ENCODE measurements around the gene CYTIP. TPM values are rescaled to one million over a fixed set of nuclear protein-coding genes. Genes with fewer than 3 reads are reported as not detected.

The CYTIP gene
- total RNA-seq, 1 experiment from 2014 or later, result 0.57 TPM

DNA sequence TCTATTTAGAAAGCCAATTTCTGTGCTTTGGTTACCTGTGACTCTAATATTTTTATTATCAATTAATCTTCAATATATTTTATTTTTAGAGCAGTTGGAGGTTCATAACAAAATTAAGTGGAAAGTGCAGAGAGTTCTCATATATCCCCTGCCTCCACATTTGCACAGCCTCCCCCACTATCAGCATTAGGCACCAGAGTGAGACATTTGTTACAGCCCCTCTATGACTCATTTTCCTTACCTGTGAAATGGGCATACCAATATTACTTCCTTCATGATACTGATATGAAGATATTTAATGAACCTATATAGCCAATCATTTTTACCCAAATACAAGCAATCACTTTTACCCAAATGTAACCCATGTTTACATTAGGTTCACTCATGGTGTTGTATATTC lies 34.0 kb upstream of the CYTIP start:
- Histone ChIP-seq H3K36me3 (ENCODE audit: control insufficient read depth, insufficient read depth, low read length) (no peaks in the 10 kb centered on the region), H3K27ac (ENCODE audit: low read length) (no peak overlapping the region), H3K9me3 (ENCODE audit: control insufficient read depth, insufficient read depth, low read depth, low read length) (no peaks in the 10 kb centered on the region), H3K4me1 (ENCODE audit: control insufficient read depth, insufficient read depth, low read length) (no peaks in the 10 kb centered on the region), H3K4me3 (ENCODE audit: low read depth in 2 of 2, low read length in 2 of 2) (no peak overlapping the region), H3K27me3 (ENCODE audit: control insufficient read depth, insufficient read depth, low read length) (no peaks in the 10 kb centered on the region)
- TF ChIP-seq SIN3A (IDR thresholded peaks at IDR 0.05; ENCODE audit: borderline replicate concordance, insufficient read depth, low read depth, low read length) (no peak), POLR2AphosphoS5 (IDR thresholded peaks at IDR 0.05; ENCODE audit: low read depth, low read length) (no peak), TCF7L2 (IDR thresholded peaks at IDR 0.05; ENCODE audit: low read depth, low read length) (no peak)
- TF ChIP-seq, protein P1, sequence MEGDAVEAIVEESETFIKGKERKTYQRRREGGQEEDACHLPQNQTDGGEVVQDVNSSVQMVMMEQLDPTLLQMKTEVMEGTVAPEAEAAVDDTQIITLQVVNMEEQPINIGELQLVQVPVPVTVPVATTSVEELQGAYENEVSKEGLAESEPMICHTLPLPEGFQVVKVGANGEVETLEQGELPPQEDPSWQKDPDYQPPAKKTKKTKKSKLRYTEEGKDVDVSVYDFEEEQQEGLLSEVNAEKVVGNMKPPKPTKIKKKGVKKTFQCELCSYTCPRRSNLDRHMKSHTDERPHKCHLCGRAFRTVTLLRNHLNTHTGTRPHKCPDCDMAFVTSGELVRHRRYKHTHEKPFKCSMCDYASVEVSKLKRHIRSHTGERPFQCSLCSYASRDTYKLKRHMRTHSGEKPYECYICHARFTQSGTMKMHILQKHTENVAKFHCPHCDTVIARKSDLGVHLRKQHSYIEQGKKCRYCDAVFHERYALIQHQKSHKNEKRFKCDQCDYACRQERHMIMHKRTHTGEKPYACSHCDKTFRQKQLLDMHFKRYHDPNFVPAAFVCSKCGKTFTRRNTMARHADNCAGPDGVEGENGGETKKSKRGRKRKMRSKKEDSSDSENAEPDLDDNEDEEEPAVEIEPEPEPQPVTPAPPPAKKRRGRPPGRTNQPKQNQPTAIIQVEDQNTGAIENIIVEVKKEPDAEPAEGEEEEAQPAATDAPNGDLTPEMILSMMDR (IDR thresholded peaks at IDR 0.05), result no peak
- TF ChIP-seq, protein P2, sequence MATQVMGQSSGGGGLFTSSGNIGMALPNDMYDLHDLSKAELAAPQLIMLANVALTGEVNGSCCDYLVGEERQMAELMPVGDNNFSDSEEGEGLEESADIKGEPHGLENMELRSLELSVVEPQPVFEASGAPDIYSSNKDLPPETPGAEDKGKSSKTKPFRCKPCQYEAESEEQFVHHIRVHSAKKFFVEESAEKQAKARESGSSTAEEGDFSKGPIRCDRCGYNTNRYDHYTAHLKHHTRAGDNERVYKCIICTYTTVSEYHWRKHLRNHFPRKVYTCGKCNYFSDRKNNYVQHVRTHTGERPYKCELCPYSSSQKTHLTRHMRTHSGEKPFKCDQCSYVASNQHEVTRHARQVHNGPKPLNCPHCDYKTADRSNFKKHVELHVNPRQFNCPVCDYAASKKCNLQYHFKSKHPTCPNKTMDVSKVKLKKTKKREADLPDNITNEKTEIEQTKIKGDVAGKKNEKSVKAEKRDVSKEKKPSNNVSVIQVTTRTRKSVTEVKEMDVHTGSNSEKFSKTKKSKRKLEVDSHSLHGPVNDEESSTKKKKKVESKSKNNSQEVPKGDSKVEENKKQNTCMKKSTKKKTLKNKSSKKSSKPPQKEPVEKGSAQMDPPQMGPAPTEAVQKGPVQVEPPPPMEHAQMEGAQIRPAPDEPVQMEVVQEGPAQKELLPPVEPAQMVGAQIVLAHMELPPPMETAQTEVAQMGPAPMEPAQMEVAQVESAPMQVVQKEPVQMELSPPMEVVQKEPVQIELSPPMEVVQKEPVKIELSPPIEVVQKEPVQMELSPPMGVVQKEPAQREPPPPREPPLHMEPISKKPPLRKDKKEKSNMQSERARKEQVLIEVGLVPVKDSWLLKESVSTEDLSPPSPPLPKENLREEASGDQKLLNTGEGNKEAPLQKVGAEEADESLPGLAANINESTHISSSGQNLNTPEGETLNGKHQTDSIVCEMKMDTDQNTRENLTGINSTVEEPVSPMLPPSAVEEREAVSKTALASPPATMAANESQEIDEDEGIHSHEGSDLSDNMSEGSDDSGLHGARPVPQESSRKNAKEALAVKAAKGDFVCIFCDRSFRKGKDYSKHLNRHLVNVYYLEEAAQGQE (IDR thresholded peaks at IDR 0.05; ENCODE audit: insufficient read depth in 1 of 2, low read depth in 2 of 2, low read length in 1 of 2), result no peak
- no TSS peak for BruUV-seq (replicated peaks)
- in situ Hi-C loops (cut with HindIII; ENCODE audit: low pct_unique_long_range_greater_than_20kb, low sequenced_read_pairs) (no loop called here), intact Hi-C loops (cut with micrococcal nuclease; ENCODE audit: unreplicated experiment) (no loop called here)
- ChIA-PET CTCF (no interaction called here), POLR2A (no interaction called here)
- no peak for ATAC-seq
- DNase-seq (ENCODE audit: low read depth, low spot score), result no peak

DNA sequence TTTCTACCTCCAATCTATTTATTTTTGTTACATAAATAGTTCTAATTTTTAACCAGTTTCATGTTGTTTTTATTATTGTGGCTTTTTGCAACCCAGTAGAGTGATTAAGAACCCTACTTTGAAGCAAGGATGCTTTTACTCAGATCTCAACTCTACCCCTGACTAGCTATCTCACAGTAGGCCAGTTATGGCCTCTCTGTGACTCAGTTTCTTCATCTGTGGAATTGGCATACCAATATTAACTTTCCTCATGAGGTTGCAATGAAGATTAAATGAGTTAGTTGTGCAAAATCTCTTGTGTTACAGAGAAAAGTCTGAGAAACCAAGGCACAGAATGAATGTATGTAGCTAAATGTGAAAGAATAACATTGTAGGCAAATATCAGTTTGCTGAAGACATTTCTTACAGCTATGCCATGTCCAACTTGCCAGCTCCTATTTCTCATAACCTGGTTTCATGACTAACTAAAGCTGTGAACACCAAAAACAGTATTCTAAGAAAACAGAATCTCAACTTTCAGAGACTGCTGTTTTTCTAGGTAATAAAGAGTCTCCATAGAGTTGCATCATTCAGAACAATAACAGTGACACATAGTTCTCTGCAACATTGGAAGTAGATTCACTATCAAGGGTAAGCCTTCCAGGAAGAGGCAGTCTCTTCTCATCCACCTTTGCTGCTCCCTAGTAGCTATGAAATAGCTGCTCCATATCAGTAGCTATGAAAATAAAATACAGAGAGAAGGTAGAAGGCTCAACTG lies 33.2 kb upstream of the CYTIP start:
- H3K36me3 ChIP-seq (ENCODE audit: control insufficient read depth, insufficient read depth, low read length), result no peaks in the 10 kb centered on the region
- ChIA-PET POLR2A (no interaction called here), CTCF (no interaction called here)
- H3K27ac ChIP-seq (ENCODE audit: low read length), result no peak overlapping the region
- no peak for DNase-seq (ENCODE audit: low read depth, low spot score)
- H3K4me1 ChIP-seq (ENCODE audit: control insufficient read depth, insufficient read depth, low read length), result no peaks in the 10 kb centered on the region
- TF ChIP-seq SIN3A (IDR thresholded peaks at IDR 0.05; ENCODE audit: borderline replicate concordance, insufficient read depth, low read depth, low read length) (no peak), POLR2AphosphoS5 (IDR thresholded peaks at IDR 0.05; ENCODE audit: low read depth, low read length) (no peak), TCF7L2 (IDR thresholded peaks at IDR 0.05; ENCODE audit: low read depth, low read length) (no peak)
- TF ChIP-seq, protein P1 (IDR thresholded peaks at IDR 0.05), result no peak
- TF ChIP-seq, protein P2 (IDR thresholded peaks at IDR 0.05; ENCODE audit: insufficient read depth in 1 of 2, low read depth in 2 of 2, low read length in 1 of 2), result no peak
- H3K27me3 ChIP-seq (ENCODE audit: control insufficient read depth, insufficient read depth, low read length), result no peaks in the 10 kb centered on the region
- no peaks in the 10 kb centered on the region for H3K9me3 ChIP-seq (ENCODE audit: control insufficient read depth, insufficient read depth, low read depth, low read length)
- in situ Hi-C loops (cut with HindIII; ENCODE audit: low pct_unique_long_range_greater_than_20kb, low sequenced_read_pairs) (no loop called here), intact Hi-C loops (cut with micrococcal nuclease; ENCODE audit: unreplicated experiment) (no loop called here)
- no peak overlapping the region for H3K4me3 ChIP-seq (ENCODE audit: low read depth in 2 of 2, low read length in 2 of 2)
- ATAC-seq, result no peak
- BruUV-seq (replicated peaks), result no TSS peak

Measured in Panc1 (cell line).